Activated CD4-positive, alpha-beta memory T cell treated with anti-CD3 and anti-CD28 coated beads, Interleukin-2, amount 10 ng/mL, durations not matched to agents 7 days and 5 days (primary cell): ENCODE data around the gene RNF223. TPM values are rescaled to one million over a fixed set of nuclear protein-coding genes. Genes with fewer than 3 reads are reported as not detected.

ENCODE experiments used
- CTCF ChIA-PET: fragments of 350-600 bp; sonication (Branson Sonifier 250); formaldehyde crosslinking; loops from one replicate; lab custom pipeline; 2021; ENCODE audit warnings: antibody characterized with exemption, inconsistent platforms; lab: Charles Lee
- POLR2A ChIA-PET: fragments of 350-600 bp; sonication (Branson Sonifier 250); formaldehyde crosslinking; loops from one replicate; lab custom pipeline; 2021; ENCODE audit warnings: antibody characterized with exemption; lab: Charles Lee
- DNase-seq: peaks from one replicate; pipeline ENCODE4 v3.0.0-alpha.2; 2020
- H3K27ac Mint-ChIP-seq: one replicate; pipeline ENCODE4 v1.8.0; 2021; ENCODE audit warnings: mild to moderate bottlenecking, mixed read lengths
- H3K27me3 Mint-ChIP-seq: one replicate; pipeline ENCODE4 v1.8.0; 2021; ENCODE audit warnings: mixed read lengths
- H3K36me3 Mint-ChIP-seq: one replicate; pipeline ENCODE4 v1.8.0; 2021; ENCODE audit warnings: low read depth, mixed read lengths
- H3K4me1 Mint-ChIP-seq: one replicate; pipeline ENCODE4 v1.8.0; 2021; ENCODE audit warnings: mixed read lengths
- H3K4me3 Mint-ChIP-seq: one replicate; pipeline ENCODE4 v1.8.0; 2021; ENCODE audit warnings: mild to moderate bottlenecking, mixed read lengths
- H3K9me3 Mint-ChIP-seq: one replicate; pipeline ENCODE4 v1.8.0; 2021; ENCODE audit warnings: mixed read lengths
- total RNA-seq, 2 experiments: library from RNA; stranded (reverse); gene quantifications; one replicate each; pipeline ENCODE4 v1.2.3, GENCODE V29; 2021

Gene RNF223
- total RNA-seq, 2 experiments from 2014 or later = not detected

DNA sequence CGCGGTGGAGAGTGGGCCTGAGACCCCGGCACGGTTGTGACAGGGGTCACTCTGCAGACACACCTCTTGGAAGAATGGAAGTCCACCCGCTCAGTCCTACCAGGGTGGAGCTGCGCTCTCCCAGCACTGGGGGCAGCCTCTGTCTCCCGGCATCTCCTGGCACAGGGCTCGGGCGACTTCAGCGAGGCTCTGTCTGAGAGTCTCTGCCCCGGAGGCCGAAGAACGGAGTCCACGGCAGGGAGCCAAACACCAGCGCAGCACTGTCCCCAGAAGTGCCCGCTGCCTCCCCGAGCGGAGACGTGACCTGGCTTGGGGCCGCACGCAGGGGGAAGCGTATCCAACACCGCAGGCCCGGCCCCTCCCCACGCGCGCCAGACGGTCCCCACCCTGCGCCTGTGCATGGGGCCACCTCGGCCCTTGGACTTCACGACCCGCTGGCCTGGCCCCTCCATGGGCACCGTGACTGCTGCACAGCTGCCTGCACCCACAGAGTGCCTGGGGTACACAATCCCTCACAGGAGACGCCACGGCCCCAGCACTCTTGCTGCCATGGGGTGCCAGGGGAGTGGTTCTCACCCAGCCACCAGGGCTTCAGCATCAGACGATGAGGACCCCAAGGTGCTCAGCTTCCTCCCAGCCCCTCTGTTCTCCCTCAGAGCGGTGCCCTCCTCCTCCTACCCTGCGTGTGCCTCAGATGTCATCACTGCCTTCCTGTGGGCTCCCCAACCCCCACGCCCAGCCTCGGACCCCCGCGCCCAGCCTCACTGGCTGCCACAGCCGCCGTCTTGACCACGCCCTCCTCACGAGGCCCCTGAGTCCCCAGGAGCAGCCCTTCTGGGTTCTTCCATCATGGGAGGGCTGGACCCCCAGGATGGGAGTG, 14.9 kb upstream of the RNF223 start:
- peaks cover 3% of the 10 kb centered on the region for H3K9me3 Mint-ChIP-seq
- CTCF ChIA-PET = no interaction called here
- peaks cover 5% of the 10 kb centered on the region for H3K36me3 Mint-ChIP-seq
- no peaks in the 10 kb centered on the region for H3K27me3 Mint-ChIP-seq
- no peak overlapping the region for H3K4me3 Mint-ChIP-seq
- no peak overlapping the region for H3K27ac Mint-ChIP-seq
- H3K4me1 Mint-ChIP-seq = no peaks in the 10 kb centered on the region
- POLR2A ChIA-PET = interaction anchor here (0.5 kb wide), 1 partner anchor 11 kb away, joined by 3 read pairs; no protein-coding TSS in a partner anchor
- no peak for DNase-seq

GRCh38 chr1:1088029-1088800, 14.1 kb upstream of the RNF223 start:
- DNase-seq = no peak
- Mint-ChIP-seq H3K4me3 (no peak overlapping the region), H3K36me3 (peaks cover 5% of the 10 kb centered on the region), H3K27ac (no peak overlapping the region), H3K4me1 (no peaks in the 10 kb centered on the region), H3K9me3 (peaks cover 3% of the 10 kb centered on the region), H3K27me3 (no peaks in the 10 kb centered on the region)
- ChIA-PET CTCF (no interaction called here), POLR2A (interaction anchor here (0.5 to 1.1 kb wide), 2 partner anchors 12 to 25 kb away, joined by 3 read pairs; no protein-coding TSS in a partner anchor)

- H3K36me3 Mint-ChIP-seq = peaks cover 2% of the 10 kb centered on the region
- POLR2A ChIA-PET = interaction anchor here (1.1 kb wide), 1 partner anchor 26 kb away, joined by 3 read pairs; no protein-coding TSS in a partner anchor
These were observed 13.4 kb upstream of the RNF223 start for GRCh38 chr1:1087351-1088028.

DNA sequence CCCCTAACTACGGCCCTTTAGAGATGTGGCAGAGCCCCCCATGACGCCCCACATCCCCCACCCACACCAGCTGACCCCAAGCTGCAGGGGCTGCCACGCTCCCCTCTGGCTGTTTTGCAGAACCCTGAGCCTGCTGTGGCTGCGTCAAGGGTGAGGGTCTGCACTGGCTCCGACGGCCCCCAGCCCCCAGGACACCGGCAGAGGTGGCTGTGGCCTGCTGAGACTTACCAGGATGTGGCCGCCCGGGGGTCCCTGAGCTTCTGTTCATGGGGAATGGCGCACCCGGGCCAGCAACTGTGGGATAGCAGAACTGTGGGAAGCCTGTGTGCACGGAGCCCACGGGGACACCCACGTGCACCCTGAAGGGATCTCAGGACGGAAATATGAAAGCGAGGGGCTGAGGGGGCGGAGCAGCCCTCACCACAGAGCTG, 12.8 kb upstream of the RNF223 start:
- POLR2A ChIA-PET = no interaction called here
- CTCF ChIA-PET = no interaction called here
- Mint-ChIP-seq H3K9me3 (no peaks in the 10 kb centered on the region), H3K27ac (no peak overlapping the region), H3K4me1 (no peaks in the 10 kb centered on the region), H3K27me3 (no peaks in the 10 kb centered on the region), H3K4me3 (no peak overlapping the region), H3K36me3 (peaks cover 2% of the 10 kb centered on the region)
- DNase-seq = no peak

More at GRCh38 chr1:1087351-1088028, 13.4 kb upstream of the RNF223 start:
- no peaks in the 10 kb centered on the region for H3K4me1 Mint-ChIP-seq
- no peak overlapping the region for H3K4me3 Mint-ChIP-seq
- no peak for DNase-seq
- no peaks in the 10 kb centered on the region for H3K9me3 Mint-ChIP-seq
- H3K27ac Mint-ChIP-seq = no peak overlapping the region
- CTCF ChIA-PET = no interaction called here
- no peaks in the 10 kb centered on the region for H3K27me3 Mint-ChIP-seq

DNA sequence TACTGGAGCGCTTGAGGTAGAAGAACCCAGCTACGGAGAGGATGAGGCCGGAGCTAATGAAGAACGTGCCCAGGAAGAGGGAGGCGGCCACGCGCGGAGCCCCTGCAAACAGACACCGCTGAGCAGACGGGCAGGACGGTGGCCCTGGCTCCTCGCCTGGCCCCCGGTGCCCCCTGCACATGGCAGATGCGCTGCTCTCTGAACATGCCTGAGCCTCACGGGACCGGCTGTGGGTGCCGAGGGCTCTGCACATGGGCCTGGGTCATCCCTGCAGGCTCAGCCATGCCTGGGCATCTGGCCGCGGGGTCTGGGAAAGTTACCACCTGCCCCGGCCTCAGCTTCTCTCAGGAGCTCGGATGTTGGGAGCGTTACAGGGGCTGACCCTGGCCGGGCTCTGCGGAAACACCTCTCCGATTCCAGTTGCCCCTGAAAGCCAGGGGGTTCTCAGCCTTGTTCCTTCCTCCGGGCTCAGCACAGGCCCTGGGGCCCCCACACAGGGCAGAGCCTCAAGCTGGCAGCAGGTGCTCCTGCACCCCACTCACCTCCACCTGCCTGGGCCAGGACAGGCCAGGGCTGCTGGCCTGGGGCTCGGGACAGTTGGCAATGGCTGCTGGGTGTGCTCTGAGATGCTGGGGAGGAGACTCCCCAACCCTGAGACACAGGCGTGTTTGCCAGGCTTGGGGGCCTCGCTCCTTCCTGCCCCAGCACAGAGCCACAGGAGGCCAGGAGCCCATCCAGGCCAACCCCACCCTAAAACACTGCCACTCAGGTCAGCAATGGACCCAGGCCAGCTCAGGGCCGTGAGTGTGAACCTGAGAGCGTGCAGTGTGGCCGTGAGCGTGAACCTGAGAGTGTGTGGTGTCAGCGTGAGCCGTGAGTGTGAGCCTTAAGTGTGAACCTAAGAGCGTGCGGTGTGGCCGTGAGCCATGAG, 12.1 kb upstream of the RNF223 start:
- Mint-ChIP-seq H3K27me3 (no peaks in the 10 kb centered on the region), H3K9me3 (no peaks in the 10 kb centered on the region), H3K4me1 (no peaks in the 10 kb centered on the region), H3K36me3 (peaks cover 2% of the 10 kb centered on the region), H3K27ac (no peak overlapping the region), H3K4me3 (no peak overlapping the region)
- ChIA-PET POLR2A (no interaction called here), CTCF (no interaction called here)
- no peak for DNase-seq

GRCh38 chr1:1085171-1085841, 11.2 kb upstream of the RNF223 start:
- DNase-seq = no peak
- Mint-ChIP-seq H3K36me3 (no peaks in the 10 kb centered on the region), H3K27me3 (no peaks in the 10 kb centered on the region), H3K4me3 (no peak overlapping the region), H3K9me3 (no peaks in the 10 kb centered on the region), H3K27ac (no peak overlapping the region), H3K4me1 (no peaks in the 10 kb centered on the region)
- ChIA-PET CTCF (no interaction called here), POLR2A (no interaction called here)

DNA sequence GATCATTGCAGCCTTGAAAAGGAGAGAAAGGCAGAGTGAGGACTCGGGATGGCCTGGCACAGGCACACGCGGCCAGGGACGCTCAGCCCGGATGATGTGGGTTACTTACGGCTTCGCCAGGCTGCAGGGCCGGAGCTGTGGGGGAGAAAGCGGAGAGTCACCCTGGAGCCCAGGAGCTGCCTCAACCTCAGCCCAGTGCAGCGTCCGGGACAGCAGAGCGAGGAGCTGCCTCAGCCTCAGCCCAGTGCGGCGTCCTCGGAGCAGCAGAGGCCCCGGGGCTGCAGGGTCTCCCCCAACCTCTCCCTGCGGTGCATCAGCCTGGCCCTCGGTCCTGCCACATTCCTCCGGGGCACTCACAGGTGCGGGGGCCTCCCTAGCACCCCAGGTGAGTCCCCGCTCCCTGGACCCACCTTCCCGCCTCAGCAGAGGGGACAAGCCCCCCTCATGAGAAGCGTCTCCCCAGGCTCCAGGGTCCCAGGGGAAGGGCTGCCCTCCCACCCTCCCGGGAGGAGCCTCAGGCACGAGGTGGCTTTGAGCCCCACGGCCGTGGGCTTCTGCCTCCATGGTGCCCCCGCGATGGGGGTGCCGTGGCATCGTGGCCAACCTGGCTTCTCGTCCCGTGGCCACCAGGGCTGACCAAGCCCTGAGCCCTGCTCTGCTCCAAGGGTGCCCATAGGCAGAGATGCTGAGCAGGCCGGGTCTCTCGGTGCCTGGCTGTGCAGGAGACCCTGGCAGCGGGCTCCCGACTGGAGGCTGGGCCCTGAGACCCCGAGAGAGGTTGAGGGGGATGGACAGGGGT, 10.5 kb upstream of the RNF223 start:
- Mint-ChIP-seq H3K27me3 (peaks cover under 1% of the 10 kb centered on the region), H3K36me3 (no peaks in the 10 kb centered on the region), H3K4me3 (no peak overlapping the region), H3K27ac (no peak overlapping the region), H3K9me3 (no peaks in the 10 kb centered on the region), H3K4me1 (peaks cover 3% of the 10 kb centered on the region)
- POLR2A ChIA-PET = no interaction called here
- no peak for DNase-seq
- CTCF ChIA-PET = no interaction called here

DNA sequence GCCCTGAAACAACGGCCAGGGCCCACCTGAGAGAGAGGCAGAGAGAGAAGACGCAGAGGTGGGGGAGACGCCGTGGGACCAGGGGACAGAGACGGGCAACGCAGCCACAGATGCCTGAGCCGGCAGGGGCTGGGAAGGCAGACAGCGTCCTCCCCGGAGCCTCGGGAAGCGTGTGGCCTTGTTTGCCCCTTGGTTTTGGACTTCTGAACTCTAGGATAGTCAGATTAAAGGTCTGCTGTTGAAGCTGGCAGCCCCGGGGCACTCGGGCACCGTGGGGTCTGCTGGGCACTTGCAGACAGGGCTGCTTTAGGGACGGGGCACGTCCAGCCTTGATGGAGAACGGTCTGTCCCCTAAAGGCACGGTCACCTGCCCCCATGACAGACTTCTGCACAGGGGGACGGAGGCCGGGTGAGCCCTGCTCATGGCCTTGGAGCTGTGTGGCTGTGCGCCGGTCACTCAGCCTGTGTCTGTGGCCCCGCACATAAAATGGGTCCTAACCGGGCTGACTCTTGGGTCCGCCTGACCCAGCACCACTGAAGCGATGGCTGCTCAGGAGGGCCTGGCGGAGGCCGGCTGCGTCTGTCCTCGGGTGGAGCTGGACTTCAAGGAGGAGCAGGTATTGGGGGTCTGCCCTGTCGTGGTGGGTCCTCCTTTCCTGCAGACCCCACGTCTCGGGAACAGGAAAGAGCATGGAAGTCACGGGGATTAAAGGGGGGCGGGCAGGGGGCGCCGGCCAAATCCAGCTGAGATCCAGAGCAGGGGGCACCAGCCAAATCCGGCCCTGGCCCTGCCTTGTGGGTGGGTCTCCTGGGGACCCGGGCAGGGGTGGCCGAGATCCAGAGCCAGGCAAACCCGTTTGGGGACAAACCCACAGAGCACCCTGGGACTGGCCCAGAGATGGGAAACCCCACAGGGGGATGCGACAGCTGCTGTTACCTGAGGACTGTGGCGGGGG, 9.6 kb upstream of the RNF223 start:
- Mint-ChIP-seq H3K4me3 (no peak overlapping the region), H3K9me3 (no peaks in the 10 kb centered on the region), H3K27ac (no peak overlapping the region), H3K36me3 (no peaks in the 10 kb centered on the region), H3K4me1 (peaks cover 6% of the 10 kb centered on the region), H3K27me3 (peaks cover 3% of the 10 kb centered on the region)
- DNase-seq = no peak
- ChIA-PET CTCF (no interaction called here), POLR2A (no interaction called here)

GRCh38 chr1:1082776-1083415, 8.8 kb upstream of the RNF223 start:
- Mint-ChIP-seq H3K36me3 (no peaks in the 10 kb centered on the region), H3K4me1 (peaks cover 6% of the 10 kb centered on the region), H3K9me3 (no peaks in the 10 kb centered on the region), H3K27ac (no peak overlapping the region), H3K4me3 (no peak overlapping the region), H3K27me3 (peaks cover 3% of the 10 kb centered on the region)
- CTCF ChIA-PET = no interaction called here
- POLR2A ChIA-PET = no interaction called here
- no peak for DNase-seq

GRCh38 chr1:1082239-1082775, 8.2 kb upstream of the RNF223 start:
- no peak for DNase-seq
- H3K4me3 Mint-ChIP-seq = no peak overlapping the region
- H3K4me1 Mint-ChIP-seq = peaks cover 6% of the 10 kb centered on the region
- CTCF ChIA-PET = no interaction called here
- no peak overlapping the region for H3K27ac Mint-ChIP-seq
- H3K9me3 Mint-ChIP-seq = no peaks in the 10 kb centered on the region
- POLR2A ChIA-PET = no interaction called here
- peaks cover 3% of the 10 kb centered on the region for H3K27me3 Mint-ChIP-seq
- no peaks in the 10 kb centered on the region for H3K36me3 Mint-ChIP-seq
